Peyer's patch (tissue), 4 donors: ENCODE results near the gene KCNQ1.

Source experiments
- POLR2A ChIP-seq, 2 donors: fragments of 450-650 bp; IDR thresholded peaks; one replicate each; pipeline ENCODE4 v1.5.1; 2017; ENCODE audit warnings: antibody characterized with exemption in 2 of 2, mild to moderate bottlenecking in 2 of 2, moderate library complexity in 2 of 2
- TF ChIP-seq, protein P1 (sequence below), 6 experiments: fragments of 450-650 bp in 4 of 6; fragments of 200-600 bp in 2 of 6; sonication (generic) in 1 of 6; IDR thresholded peaks; one replicate each; pipeline ENCODE4 v1.5.1; 2017 to 2019; ENCODE audit warnings: antibody characterized with exemption in 6 of 6, mild to moderate bottlenecking in 3 of 6, moderate library complexity in 1 of 6

DNA sequence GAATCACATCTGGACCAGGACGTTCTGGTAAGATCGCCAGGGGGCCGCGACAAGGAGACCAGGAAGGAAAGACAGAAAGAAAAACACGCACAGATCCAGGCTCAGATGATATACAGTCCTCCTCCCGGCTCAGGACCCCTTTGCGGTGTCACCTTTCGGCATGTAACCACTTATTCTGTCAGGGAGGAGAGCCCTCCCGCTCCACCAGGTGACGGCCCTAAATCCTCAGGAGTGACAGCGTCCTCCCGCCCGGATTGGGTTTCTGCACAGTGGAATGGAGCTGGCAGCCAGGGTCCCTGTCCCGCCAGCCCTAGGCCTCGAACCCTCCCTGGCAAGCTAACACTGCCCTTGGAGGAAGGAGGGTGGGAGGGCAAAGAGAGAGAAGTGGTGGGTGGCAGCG is 279.3 kb downstream of the KCNQ1 start:
- TF ChIP-seq, protein P1, sequence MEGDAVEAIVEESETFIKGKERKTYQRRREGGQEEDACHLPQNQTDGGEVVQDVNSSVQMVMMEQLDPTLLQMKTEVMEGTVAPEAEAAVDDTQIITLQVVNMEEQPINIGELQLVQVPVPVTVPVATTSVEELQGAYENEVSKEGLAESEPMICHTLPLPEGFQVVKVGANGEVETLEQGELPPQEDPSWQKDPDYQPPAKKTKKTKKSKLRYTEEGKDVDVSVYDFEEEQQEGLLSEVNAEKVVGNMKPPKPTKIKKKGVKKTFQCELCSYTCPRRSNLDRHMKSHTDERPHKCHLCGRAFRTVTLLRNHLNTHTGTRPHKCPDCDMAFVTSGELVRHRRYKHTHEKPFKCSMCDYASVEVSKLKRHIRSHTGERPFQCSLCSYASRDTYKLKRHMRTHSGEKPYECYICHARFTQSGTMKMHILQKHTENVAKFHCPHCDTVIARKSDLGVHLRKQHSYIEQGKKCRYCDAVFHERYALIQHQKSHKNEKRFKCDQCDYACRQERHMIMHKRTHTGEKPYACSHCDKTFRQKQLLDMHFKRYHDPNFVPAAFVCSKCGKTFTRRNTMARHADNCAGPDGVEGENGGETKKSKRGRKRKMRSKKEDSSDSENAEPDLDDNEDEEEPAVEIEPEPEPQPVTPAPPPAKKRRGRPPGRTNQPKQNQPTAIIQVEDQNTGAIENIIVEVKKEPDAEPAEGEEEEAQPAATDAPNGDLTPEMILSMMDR (IDR thresholded peaks at IDR 0.05) = no peak
- TF ChIP-seq POLR2A (IDR thresholded peaks at IDR 0.05) = no peak
